ENCODE results near the gene NPHS1.
A peak's percentile ranks its signal among the peaks of the same experiment; 100 is the strongest.

Gene NPHS1

DNA sequence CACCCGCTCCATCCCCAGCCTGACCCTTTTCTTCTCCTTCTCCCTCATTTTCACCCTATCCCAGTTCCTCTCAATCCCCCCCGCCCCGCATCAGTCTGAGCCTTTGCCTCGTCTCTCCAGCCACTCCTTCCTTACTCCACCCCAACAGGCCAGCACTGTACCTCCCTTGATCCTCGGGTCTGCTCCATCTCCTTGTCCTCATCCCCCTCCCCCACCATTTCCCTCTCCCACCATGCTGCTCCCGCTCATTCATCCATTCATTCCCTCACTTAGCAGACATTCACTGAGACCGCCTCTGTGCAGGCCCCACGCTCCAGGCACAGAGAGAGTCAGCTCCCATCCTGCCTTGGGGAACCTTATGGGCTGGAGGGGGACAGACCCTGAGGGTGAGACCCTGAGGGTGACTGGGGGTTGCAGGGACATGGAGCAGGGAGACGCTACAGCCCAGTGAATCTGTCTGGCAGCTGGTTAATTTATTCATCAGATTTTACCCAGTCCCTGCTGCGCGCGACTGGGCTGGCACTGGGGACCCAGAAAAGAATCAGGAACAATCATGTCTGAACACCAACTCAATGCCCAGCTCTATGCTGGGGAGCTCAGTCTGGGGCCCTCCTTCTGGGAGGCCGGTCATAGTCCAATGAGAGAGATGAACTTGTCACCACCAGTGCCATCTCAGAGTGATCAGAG is 76.1 kb downstream of the NPHS1 start:
- H3K4me3 ChIP-seq (ENCODE audit: low read depth, low read length): peak overlapping the region; percentile 69
- no peak for TF ChIP-seq CTCF (IDR thresholded peaks at IDR 0.05; ENCODE audit: control insufficient read depth, extremely low read depth, insufficient read depth)
- DNase-seq (ENCODE audit: low read depth): no peak

Data from LNCaP clone FGC (cell line).